GM19467 (cell line): ENCODE results near the gene ZNF773.

Experiments
- ATAC-seq: cut with Tn5 transposase; IDR thresholded peaks from one replicate; pipeline ENCODE4 v1.9.1; 2021; ENCODE audit warnings: mild to moderate bottlenecking, moderate library complexity; ENCODE audit not compliant: unreplicated experiment

Gene ZNF773

GRCh38 chr19:57557659-57558058 lies 57.9 kb downstream of the ZNF773 start:
- no peak for ATAC-seq
